8988T (cell line): ENCODE measurements around the gene SCRN2.
A peak's percentile ranks its signal among the peaks of the same experiment; 100 is the strongest.

ENCODE experiments used
- DNase-seq: peaks from one replicate; pipeline ENCODE4 v3.0.0; 2011

The SCRN2 gene

GRCh38 chr17:47840742-47841487 lies at the start of gene SCRN2:
TSS of gene SCRN2 (minus strand) at chr17:47841273. CDS start at chr17:47840843, 430 bp downstream.
- DNase-seq: peak; percentile 98

- DNase-seq: peak; percentile 84
Measured at GRCh38 chr17:47889734-47890529, 48.9 kb upstream of the SCRN2 start.

GRCh38 chr17:47888293-47888692 lies 47.2 kb upstream of the SCRN2 start:
- no peak for DNase-seq

GRCh38 chr17:47884905-47885730 lies 44.0 kb upstream of the SCRN2 start:
- no peak for DNase-seq

- DNase-seq: no peak
Measured at GRCh38 chr17:47884427-47884740, 43.3 kb upstream of the SCRN2 start.

GRCh38 chr17:47883589-47884426 lies 42.7 kb upstream of the SCRN2 start:
- no peak for DNase-seq

- DNase-seq: no peak
Measured at GRCh38 chr17:47882695-47883588, 41.9 kb upstream of the SCRN2 start.

GRCh38 chr17:47882247-47882646 lies 41.2 kb upstream of the SCRN2 start:
- no peak for DNase-seq

GRCh38 chr17:47879776-47880454 lies 38.8 kb upstream of the SCRN2 start:
- DNase-seq: no peak

GRCh38 chr17:47879028-47879585 lies 38.0 kb upstream of the SCRN2 start:
- DNase-seq: no peak

- no peak for DNase-seq
Measured at GRCh38 chr17:47878203-47879027, 37.3 kb upstream of the SCRN2 start.

- no peak for DNase-seq
Measured at GRCh38 chr17:47877368-47878034, 36.4 kb upstream of the SCRN2 start.

- no peak for DNase-seq
Measured at GRCh38 chr17:47875011-47875985, 34.2 kb upstream of the SCRN2 start.

- no peak for DNase-seq
Measured at GRCh38 chr17:47873200-47874090, 32.4 kb upstream of the SCRN2 start.

GRCh38 chr17:47872651-47873161 lies 31.6 kb upstream of the SCRN2 start:
- DNase-seq: no peak

GRCh38 chr17:47872019-47872650 lies 31.1 kb upstream of the SCRN2 start:
- DNase-seq: no peak
